Activated effector memory CD4-positive, alpha-beta T cell treated with anti-CD3 and anti-CD28 coated beads, Interleukin-2, amount 50 U/mL, for 16 hours (primary cell): ENCODE results near the gene KCNK16.

Experiments used
- DNase-seq: peaks from one replicate; pipeline ENCODE4 v3.0.0-alpha.2; 2020

The KCNK16 gene

DNA sequence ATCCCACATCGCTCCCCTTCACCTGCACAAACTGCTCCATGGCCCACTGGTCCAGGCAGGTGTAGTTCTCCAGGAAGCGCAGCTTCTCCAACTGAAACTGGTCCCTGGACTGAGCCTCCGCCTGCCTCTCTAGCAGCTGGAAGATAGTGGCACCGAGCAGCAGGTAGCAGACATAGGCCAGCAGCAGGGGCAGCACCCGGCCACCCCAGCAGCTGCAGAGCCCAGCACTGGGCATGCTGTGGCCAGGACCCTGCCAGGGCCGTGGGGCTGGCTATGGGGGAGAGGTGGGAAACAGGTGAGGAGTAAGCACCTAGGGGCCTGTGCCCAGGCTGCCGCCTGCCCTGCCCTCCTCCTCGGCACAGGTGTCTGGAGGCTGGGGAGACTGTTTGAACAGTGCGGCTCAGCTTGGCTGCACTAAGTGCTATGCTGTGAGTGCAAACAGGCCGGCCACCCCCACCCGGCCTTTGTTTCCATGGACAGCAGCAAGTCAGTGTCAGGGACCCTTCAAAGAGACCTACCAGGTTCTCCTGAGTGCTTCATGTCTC, at the start of gene KCNK16:
KCNK16 (minus strand) TSS at position 397 of the 545 bp plus-strand sequence; CDS start at position 235, 162 bp downstream.
- no peak for DNase-seq

DNA sequence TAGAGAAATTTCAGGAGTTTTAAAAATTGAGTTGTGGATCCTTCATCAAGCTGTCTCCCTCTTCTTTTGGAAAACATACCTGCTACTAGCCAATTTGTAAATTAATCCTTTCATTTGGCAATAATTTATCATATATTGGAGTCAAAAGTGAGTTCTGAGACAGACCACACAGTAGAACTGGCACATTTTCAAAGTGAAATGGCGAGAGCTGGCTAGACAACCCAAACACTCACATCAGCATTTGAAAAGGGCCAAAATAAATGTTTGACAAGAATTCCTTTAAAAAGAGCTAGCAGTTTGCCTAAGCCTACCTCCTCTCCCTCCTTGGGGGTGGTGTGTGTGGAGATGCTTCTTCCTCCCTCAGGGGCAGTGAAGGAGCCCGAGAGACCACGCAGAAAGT, 47.9 kb upstream of the KCNK16 start:
- DNase-seq: no peak

- DNase-seq: no peak
Measured at GRCh38 chr6:39369987-39370386, 47.5 kb upstream of the KCNK16 start.

DNA sequence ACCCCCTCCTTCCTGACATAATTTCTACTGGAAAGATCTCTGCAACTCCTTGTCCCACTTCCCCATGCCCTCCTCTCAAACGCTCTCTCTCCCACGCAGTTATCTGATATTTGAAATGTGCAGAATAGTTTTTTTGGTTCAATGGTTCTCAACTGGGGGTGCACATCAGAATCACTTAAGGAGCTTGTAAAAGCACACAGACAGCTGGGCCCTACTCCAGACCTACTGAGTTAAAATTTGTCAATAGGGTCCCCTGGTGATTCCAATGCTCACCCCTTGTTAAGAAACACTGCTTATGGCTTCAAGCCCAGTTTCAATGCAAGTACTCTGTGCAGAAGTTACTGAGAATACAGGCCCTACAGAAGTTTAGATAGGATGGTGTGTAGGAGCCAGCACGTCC, 45.2 kb upstream of the KCNK16 start:
- DNase-seq: no peak

DNA sequence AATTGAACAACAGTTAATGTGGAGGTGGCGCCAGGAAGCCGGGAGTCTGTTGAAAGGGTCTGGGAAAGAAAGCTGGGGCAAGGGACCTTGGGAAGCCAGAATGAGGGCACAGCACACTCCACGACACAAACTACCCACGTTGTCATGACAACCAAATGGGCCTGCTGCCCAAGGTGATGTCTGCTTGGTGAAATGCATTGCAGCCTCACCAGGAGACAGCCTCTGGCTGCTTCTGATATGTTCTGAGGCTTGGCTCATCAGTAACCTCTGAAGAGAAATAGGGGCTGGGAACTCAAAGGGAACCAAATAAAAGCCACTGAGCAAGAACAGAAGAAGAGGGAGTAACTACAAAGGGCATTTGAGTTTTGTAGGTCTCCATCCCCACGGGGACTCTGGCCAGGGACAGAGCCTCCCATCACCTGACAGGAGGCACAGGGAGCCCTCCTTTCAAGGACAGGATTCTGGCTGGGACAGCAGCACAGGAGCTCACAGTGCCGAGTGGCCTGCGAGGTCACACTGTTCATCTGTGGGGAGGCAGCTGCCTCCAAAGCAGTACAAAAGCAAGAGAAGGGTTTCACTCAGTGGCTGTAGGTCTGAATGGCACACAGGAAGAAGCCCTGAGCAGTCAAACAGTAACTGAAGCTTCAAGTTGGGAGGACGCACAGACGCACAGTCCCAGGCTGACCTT, 44.6 kb upstream of the KCNK16 start:
- no peak for DNase-seq

- DNase-seq: no peak
Measured at GRCh38 chr6:39365281-39366074, 43.0 kb upstream of the KCNK16 start.

DNA sequence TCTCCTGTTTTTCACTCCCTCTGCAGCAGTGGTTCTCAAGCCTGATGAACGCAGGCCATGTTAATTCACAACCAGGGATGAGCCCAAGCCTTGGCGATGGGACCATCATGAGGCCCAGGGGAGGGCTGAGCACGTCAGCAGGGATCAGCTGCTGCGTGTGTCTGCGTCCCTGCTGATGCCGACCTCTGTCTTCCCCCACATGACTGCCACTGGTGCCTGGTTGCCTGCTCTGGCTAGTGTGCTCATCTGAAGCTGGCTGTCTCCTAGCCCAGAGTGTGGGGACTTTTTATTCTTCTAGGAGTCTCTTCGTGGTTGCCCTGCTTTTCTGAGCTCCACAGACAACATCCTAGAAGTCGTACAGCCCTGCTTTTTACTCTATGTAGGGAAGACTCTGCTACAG, 40.8 kb upstream of the KCNK16 start:
- no peak for DNase-seq

DNA sequence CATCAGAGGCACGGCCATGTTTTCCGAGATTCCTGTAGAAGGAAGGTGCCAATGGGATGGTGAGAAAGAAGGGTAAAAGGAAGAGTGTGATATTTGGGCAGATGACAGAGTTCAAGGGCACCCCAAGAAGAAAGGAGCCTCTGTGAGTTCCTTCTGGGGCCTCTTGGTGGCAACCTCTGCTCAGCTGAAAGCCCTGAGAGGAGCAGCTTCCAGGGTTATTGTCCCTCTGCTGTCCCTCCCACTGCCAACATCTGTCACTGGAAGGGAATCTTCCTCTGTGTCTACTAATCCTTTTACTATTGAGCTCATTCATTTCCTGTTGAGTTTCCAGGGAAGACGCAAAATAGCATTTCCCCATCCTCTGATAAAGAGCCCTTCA, 40.0 kb upstream of the KCNK16 start:
- no peak for DNase-seq

DNA sequence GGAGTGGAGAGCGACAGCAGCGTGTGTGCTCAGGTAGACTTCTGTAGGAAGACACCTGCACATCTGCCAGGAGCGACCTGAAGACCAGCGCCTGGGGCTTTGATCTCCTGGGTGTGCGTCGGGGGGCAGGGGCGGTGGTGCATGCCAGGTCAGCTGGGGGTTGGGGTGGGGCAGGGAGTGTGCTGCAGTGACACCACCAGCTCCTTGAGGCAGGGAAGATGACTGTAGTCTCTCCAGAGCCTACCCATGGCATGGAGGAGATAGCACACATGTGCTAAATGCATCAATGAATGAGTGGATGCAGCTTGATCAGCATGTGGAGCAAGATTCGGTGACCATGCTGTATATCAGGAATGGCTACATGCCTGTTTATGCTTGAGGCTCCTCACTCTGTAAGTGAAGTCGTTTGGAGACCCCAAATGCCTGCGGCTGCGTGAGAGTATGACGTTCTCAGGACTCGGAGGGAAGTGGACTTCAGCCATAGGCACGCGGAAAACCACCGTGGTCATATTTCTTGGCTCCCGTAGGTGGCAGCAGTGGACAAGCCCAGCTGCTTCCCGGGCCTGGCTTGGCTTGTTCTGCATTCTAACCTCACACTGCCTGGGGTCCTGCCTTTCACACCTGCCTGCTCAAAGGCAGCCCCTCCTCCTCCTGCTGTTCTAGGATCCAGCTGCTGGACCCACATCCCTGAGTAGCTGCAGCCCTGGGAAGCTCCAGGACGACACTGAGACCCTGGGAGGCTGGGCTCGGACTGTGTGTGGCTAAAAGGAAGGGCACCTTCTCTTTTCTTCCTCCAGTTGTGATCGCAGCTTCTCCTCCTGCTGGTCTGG, 39.4 kb upstream of the KCNK16 start:
- peak; percentile 70 for DNase-seq

DNA sequence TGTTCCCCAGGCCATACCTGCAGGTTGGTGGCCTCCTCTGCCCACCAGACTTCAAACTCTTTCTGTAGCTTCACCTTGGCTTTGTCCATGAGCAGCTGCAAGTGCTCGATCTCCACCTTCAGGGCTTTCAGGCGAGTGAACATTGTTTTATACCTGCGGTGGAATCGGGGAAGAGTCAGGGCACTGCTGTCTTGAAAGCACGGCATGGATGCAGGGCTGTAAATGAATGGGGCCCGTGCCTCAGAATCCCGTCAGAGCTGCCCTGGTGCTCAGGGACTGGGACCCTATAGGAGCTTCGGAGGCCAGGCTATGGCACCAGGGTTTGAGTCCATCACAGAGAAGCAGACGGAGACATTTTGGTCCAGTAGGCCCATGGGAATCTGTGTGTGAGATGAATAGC, 37.9 kb upstream of the KCNK16 start:
- DNase-seq: no peak

DNA sequence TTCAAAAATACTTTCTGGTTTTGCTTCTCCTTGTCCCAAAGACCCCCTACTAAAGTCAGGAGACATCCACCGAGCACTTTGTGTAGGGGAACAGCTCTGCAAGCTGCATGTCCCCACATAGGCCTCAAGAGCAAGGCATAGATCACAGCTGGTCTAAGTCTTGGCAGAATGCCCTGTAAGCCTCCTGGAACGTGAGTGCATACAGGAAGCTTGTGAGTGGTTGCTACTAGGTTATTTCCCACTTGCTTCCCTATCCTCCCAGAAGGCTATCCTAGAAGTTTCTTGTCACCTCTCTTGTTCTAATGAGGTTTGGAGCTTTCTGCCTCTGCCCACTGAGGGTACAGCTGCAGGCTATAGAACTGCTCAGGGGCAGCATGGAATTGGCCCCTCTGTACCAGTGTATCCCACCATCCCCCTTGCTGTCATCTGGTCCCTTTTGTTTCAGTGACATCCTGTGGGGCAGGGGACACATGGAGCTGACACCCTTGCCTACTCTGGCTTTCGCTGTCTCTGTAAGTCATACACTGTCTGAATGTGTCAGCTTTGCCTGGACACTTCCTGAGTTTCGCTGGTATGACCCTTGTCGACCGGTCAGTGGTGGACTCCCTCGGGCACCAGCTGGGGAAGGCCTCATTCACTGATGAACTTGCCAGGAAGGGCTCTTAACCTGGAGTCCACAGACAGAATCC, 35.6 kb upstream of the KCNK16 start:
- DNase-seq: no peak

DNA sequence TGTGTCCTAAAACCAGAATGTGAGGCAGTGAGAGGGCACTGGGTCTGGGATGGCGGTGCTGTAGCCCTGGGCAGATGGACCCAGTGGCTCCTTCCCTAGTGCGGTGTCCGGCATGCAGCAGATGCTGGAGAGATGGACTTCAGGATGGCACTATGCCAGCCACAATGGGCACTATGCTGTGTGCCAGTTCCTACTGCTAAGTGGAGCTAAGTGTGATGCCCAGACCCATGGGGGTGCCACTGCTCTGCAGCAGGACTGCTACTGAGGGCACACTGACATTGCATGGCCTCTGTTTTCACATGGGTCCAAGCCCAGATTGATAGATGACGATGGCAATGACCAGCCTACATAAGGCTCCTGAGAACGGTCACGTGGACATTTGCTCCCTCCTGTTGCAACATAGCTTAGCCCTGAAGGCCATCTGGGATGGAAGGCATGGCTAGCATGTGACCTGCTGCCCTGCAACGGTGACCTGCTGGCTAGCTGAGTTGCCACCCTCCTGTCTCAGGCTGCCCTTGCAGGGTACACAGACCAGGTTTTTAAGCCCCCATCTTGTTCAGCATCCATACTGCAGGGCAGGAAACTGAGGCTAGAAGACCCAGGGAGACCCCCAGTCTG, 31.3 kb upstream of the KCNK16 start:
- peak; percentile 28 for DNase-seq

- peak; percentile 19 for DNase-seq
Measured at GRCh38 chr6:39350723-39351505, 28.4 kb upstream of the KCNK16 start.

DNA sequence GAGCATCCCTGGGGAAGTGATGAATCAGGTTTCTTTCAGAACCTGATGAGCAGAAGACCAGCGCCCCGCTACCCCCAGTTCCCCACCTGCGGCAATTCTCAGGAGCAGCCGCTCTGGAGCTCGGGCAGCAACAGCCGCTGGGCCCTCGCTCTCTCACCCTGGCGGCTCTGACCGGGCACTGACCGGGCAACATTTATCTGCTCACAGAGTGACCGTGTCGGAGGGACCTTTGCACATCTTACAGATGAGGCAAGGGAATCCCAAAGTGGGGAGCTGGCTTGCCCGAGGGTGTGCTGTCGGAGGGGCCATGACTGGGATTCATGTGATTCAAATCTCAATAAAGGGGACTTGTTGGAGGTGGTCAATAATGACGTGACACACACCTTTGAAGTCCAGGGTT, 26.2 kb upstream of the KCNK16 start:
- DNase-seq: no peak

GRCh38 chr6:39347906-39348585, 25.5 kb upstream of the KCNK16 start:
- DNase-seq: peak; percentile 81

DNA sequence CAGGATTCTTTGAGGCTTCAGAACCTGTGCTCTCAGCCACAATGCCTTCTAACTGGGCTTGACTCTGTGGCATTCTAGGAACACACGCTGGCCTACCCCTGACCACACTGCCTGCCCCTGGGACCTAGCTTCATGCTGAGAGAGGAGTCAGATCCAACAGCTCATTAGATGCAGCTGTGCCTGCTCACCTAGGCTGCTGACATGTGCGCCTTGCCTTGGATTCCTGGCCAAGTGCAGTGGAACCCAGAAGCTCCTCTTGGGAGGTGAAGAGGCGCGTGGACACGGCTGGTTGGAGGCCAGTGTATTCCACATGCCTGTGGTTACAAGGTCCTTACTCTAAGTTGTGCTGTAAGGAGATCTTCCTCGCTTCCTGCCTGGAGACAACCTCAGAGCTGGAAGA, 24.7 kb upstream of the KCNK16 start:
- no peak for DNase-seq

- no peak for DNase-seq
Measured at GRCh38 chr6:39344821-39345280, 22.3 kb upstream of the KCNK16 start.

GRCh38 chr6:39343396-39343870, 20.9 kb upstream of the KCNK16 start:
- DNase-seq: no peak

- DNase-seq: no peak
Measured at GRCh38 chr6:39342692-39343395, 20.3 kb upstream of the KCNK16 start.

GRCh38 chr6:39341937-39342336, 19.4 kb upstream of the KCNK16 start:
- DNase-seq: no peak
